Erythroblast (primary cell): ENCODE data around the gene FDCSP.

ENCODE experiments used
- GATA1 ChIP-seq: IDR thresholded peaks from 2 replicates; pipeline ENCODE4 v1.6.1; 2011; ENCODE audit warnings: low read depth, mild to moderate bottlenecking, control low read depth, low read length, moderate library complexity
- POLR2A ChIP-seq: IDR thresholded peaks from 2 replicates; pipeline ENCODE4 v1.6.1; 2011; ENCODE audit warnings: mild to moderate bottlenecking, low read length

DNA sequence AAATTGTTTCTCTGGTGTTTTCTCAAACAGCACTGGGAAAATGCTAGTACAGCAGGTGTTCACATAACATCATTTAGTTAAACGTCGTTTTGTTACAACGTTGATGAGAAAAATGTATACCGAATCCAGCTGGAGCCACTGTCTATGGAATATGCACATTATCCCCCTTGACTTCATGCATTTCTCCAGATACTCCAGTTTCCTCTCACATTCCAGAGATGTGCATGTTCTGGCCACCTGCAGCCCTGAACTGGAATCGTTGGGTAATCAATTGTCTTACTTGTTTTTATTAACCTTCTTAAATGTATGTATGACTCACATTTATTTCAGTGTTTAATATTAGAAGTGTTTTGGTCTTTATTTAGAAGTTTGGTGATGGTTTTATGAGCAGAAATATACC lies 48.8 kb upstream of the FDCSP start:
- no peak for TF ChIP-seq POLR2A
- no peak for TF ChIP-seq GATA1
